GM04503 (cell line): ENCODE data around the gene CSNK1G2.

Experiments used
- DNase-seq: peaks from one replicate; pipeline ENCODE4 v3.0.0-alpha.2; 2012; ENCODE audit warnings: low read depth

Gene CSNK1G2

DNA sequence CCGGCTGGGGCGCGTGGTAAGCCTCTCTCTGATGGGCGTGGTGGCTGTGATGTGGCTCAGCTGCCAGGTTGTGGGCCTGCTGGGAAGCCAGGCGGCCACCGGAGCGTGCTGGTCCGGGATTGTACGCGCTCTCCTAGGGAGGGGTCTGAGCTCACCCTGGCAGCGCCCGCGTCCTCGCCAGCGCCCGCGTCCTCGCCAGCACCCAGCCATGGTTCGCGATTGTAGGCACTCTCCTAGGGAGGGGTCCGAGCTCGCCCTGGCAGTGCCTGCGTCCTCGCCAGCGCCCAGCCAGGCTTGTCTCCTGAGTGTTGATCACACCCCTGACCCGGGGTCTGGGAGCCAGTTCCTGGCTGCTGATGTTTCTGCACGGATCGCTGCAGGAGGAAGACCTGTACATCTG is 22.0 kb upstream of the CSNK1G2 start:
- DNase-seq, result no peak

DNA sequence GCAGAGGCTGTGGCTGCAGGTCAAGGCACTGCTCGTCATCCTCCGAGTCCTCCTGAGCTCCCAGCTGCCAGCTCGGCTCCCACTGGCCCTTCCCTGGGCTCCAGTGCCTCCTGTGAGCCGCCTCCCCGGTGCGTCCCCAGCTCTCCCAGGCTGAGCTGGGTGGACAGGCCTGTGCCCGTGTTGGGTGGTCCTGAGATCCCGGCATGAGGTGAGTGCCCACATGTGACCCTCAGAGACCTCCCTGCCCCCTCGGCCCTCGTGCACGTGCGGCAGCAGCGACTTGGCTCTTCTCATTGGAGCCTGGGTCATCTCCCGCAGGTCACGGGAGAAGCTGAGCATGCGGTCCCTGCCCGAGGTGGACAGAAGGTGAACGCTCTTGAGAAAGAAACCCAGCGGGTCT is 20.3 kb upstream of the CSNK1G2 start:
- no peak for DNase-seq

DNA sequence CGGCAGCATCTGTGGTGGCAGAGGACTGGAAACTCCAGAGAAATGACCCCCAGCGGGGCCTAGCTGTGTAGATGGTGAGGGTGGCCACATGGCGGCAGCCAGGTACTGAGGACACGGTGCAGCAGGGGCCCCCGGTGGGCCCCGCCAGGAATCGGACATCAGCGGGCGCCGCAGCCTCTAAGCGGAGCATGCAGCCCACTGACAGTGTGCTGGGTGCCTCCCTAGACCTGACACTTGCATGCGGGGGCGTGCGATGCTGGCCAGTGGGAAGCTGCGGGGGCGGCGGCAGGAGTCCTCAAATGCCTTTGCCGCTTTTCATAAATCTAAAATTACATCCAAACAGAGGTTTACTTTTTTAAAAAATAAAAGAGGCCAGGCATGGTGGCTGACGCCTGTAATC is 19.6 kb upstream of the CSNK1G2 start:
- no peak for DNase-seq

DNA sequence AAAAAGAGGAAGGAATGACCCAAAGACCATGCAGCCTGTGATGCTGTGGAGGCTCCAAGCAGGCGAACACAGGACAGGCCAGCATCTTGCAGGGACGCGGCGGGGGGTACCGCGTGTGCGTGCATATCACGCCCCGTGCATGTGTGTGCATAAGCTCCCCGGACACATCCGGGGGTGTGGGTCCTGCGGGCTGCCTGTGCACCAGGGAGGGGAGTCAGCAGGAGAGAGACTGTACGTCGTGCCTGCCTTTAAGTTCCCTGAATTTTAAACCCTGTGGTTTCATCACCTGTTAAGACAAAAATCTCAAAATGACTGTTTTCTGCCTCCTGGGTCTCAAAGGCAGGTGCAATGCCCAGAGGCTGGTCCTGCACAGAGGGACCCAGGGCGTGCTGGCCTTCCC is 19.1 kb upstream of the CSNK1G2 start:
- DNase-seq, result no peak

DNA sequence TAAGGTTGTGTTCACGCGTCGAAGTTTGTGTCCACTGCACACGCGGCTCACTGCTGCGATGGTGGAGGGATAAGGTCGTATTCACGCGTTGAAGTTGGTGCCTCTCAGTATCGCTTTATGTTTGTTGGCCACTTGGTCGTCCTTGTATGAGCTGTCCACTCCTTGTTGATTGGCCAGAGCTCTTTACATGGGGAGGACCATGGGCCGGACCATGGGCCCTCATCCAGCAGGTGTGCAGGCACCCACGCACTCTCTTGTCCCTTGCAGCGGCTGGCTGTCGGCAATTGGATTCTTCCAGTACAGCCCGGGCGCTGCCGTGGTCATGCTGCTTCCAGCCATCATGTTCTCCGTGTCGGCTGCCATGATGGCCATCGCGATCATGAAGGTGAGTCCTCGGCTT is 18.2 kb upstream of the CSNK1G2 start:
- no peak for DNase-seq

DNA sequence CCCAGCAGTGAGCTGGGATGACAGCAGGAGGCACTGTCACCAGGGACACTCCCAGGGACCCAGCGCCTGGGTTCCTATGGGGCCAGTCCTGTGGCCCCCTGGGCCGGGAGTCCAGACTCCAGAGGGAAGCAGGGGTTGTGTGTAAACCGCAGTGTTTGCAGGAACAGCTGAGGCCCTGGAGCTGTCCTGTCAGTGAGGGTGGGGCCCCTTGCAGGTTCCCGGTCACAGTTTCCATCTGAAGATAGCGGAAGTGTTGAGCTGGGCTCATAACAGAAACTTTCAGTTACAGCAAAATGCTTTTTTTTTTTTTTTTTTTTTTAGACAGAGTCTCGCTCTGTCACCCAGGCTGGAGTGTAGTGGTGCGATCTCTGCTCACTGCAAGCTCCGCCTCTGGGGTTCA is 17.7 kb upstream of the CSNK1G2 start:
- DNase-seq, result no peak

DNA sequence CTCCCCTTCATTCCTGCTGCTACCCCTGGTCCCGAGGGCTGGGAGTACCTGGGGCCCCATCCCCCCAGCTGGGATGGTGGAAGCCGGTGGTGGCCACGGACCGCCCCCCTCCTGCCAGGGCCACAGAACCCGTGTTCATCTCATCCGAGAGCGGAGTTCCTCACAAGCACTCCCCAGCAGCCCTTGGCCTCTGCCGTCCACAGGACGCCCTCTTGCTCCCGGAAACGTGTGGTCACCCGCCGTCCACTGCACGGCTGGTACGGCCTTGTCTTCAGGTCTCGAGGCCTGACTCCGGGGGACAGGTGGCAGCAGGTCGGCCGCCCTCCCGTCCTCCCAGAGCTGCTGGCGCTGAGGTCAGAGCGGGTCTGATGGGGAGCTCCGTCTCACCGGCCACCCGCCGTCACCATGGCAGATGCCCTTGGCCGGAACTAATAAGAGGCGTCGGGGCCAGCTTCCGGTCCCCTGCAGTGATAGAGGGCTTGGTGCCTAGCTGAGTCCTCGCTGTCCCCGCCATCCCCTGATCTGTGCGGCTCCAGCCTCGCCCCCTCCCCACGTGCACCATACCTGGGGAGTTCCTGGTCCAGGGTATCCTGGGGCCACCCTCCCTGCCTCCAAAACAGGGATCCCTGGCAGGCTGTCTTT is 16.5 kb upstream of the CSNK1G2 start:
- DNase-seq, result no peak

DNA sequence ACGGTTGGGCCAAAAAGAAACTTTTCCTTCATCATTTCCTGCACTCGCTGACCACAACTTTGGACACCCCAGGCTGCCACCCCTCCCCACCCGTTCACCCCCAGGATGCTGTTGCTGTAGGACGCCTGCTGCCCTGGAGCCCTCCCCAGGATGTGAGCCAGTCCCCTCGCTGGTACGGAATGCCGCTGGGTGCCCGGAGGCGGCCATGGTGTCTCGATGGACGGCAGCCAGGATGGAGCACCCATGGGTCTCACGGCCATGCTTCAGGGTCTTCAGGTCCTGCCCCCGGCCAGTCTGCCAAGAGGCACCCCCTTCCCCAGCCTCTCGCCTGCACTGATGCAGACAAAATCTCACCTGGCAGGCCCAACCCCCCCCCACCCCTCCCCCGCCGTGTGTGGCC is 15.4 kb upstream of the CSNK1G2 start:
- no peak for DNase-seq

DNA sequence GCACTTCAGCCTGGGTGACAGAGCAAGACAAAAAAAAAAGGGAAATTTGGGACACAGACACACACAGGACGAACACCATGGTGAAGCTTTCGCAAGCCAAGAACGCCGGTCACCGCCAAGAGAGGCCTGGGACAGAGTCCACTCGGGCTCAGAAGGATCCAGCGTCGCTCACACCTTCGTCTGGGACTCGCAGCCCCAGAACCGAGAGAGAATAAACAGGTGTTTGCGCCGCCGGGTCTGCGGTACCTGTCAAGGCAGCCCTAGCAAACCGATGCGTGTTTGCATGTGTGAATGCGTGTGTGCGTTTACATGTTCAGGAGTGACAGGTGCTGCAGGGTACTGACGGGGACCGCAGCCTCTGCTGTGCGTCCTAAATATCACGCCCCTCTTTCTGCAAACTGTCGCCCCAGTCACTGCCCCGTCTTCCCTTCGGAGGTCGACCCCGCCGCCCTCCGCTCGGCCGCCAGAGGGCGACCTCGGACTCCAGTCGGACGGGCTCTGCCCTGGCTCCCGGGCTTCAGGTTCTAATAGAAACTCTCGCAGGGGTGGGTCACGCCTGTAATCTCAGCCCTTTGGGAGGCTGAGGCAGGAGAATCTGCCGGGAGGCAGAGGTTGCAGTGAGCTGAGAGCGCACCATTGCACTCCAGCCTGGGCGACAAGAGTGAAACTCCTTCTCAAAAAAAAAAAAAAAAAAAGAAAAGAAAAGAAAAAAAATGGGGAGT is 11.8 kb upstream of the CSNK1G2 start:
- no peak for DNase-seq

DNA sequence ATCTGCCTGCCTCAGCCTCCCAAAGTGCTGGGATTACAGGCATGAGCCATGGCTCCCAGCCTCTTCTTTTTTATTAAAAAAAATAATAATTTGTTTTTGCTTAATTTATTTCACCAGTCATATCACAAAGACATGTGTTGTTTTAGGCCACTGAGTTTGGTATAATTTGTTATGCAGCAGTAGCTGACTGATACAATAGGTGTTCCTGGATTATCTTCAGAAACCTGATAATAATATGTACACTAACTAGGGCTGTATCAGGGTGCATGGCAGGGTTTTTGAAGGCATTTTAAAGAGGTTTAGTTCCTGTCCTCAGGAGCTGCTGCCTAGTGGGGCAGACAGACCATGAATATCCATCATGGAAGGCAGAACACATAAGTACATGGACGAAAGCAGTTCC is 9.5 kb upstream of the CSNK1G2 start:
- DNase-seq, result no peak

DNA sequence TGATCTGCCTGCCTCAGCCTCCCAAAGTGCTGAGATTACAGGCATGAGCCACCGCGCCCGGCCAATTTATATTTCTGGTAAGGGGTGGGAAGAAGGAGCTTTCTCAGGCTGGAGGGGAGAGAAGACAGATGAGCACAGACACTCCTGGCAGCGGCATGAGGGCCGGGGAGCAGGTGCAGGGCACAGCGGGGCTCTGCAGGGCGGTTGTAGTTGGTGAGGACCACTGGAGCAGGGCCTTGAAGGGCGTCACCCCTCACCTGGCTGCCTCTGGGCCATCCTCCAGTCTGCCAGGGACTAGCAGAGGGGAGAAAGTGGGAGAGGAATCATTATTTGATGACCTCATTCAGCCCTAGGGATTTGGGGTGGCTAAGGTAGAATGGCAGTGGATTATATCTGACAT is 8.6 kb upstream of the CSNK1G2 start:
- no peak for DNase-seq

DNA sequence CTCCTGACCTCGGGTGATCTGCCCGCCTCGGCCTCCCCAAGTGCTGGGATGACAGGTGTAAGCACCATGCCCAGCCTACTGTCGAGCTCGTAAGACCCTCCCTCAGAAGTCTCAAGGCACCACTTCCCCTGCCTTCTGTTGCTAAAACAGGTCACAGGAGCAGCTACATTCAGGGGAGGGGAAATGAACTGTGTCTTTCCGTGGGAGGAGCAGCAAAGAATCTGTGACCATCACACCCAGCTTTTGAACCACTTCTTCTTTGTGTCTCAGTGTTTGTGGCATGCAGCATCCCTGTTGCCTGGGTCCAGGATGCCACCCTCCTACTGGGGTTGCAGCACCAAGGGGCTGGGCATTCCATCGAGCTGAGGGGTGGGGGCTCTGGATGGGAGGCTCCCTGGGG is 7.7 kb upstream of the CSNK1G2 start:
- DNase-seq, result no peak

DNA sequence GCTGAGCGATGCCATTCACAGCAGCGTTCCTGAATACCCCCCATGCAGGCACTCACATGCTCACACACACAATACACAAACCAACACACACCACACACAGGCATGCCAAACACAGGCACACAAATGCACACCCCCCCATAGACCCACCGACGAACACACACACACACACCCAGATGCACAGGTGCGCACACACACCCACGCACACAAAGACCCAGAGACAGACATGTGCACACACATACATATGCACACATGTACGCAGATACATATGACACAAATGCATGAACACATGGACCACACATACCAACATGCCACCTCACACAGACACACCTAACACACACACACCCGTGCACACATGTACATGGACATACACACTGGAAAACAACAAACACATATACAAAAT is 7.0 kb upstream of the CSNK1G2 start:
- no peak for DNase-seq

DNA sequence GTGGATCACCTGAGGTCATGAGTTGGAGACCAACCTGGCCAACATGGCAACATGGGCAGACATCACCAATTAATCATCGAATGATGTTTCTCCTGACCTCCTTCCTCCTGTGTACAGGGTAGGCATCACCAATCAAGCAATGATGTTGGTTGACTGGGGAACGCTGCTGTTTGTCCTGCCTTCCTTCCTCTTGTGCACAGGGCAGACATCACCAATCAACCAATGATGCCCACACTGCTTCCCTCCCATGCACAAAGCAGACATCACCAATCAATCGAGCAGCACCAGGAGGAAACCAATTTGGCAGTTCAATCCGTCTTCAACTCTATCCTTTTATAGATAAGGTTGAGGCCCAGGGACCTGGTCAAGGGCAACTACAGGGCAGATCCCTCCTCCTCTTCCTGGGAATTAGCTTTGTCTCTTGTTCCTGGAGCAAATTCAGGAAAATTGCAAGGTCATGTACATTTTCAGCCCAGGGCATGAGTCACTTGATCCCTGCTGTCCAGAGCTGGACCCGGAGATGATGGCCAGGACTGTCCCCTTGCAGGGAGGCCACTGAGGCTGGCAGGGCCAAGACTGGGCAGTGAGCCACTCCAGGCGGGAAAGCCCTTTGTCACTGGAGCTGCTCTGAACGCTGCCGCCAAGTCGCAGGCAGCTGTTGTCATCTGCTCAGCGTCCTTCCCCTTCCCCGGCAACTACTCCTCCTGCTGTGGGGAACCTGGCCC is 5.3 kb upstream of the CSNK1G2 start:
- no peak for DNase-seq

DNA sequence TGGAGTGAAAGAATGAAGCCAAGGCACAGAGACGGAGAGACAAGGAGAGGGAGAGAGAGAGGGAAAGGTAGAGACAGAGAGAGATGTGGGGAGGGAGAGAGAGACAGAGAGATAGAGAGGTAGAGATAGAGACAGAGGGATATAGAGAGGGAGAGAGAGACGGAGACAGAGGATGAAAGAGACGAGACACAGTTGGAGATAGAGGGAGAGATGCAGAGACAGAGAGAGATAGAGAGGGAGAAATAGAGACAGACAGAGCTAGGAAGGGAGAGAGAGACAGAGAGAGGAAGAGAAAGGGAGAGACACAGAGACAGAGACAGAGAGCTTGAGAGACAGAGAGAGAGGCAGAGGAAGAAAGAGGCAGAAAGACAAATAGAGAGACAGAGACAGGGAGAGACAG is 4.5 kb upstream of the CSNK1G2 start:
- DNase-seq, result no peak

DNA sequence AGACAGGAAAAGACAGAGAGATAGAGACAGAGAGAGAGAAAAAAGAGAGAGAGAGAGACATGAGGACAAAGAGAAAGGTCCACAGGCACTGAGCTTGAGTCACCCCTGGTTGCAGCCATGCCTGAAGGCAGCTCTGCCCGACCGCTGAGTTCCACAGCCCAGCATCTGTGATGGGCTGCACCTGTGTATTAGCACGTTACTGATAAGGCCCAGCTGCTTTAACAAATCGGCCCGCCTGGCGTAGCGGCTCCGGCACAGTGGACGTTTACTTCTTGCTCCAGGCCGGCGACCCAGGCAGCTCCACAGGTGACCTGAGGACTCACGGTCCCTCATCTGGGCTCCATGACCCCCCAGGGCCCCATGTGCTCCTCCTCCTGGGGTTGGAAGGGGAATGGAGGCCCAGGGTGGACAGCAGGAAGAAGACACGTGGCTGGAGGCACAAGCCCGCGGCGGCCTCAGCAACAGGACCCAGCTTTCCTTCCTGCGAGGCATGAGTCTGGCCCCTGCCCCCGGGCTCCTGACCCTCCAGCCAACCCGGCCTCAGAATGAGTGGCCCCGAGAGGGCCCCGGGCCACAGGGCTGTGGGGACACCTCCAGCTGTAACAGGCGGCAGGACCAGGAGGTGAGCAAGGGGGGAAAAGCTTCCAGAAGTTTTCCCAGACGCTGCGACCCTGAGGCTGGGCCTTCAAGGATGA is 3.9 kb upstream of the CSNK1G2 start:
- DNase-seq, result no peak

DNA sequence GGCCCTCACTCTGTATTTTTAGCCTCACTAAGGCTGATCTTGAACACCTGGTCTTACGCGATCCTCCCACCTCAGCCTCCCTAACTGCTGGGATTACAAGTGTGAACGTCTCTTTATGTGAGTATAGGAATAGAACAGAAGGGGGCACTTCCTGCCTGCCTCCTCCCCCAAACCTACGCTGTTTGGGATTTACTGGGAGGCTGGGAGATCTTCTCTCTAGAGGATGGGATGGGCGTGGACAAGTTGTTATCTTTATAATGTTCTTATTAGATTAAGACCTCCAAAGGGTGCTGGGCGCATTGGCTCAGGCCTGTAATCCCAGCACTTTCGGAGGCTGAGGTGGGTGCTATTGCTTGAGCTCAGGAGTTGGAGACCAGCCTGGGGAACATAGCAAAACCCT is 2.9 kb upstream of the CSNK1G2 start:
- no peak for DNase-seq

DNA sequence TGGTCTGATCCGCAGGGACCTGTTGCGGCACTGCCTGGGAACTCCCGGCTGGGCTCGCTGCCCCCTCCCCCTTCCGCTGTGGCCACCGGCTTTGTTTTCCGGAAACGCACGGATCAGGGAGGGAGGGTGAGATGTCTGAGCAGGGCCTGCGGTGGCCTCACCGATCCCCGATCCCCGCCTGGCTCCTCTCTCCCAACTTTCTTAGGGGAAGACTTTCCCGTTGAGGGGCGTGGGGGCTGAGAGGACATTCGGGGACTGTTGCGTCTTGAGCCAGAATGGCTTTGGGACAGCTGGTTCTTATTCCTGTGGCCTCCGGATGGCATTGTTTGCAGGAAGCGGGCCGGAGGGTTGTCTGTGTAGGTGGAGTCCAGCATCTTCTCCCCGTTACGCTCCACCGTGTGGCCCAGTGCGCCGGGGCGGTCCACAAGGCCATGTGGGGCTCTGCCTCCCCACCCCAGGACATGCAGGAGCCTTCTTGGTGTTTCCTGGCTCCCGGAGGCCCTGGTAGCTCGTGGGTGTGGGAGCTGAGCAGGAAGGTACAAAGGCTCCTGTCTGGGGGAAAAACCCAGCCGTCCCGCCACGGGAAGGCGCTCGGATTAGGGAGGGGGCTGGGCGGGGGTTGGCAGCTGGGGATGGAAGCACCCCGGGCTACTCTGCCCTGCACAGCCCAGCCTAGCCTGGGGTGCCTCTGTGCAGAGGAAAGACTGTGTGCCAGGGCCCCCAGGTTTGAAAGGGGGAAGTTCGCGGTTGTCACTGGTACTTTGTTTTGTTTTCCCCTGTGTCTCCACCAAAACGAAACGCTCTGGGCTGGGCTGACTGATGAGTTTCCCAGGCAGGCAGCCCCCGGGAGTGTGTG is 1.3 kb downstream of the CSNK1G2 start:
- DNase-seq, result no peak

DNA sequence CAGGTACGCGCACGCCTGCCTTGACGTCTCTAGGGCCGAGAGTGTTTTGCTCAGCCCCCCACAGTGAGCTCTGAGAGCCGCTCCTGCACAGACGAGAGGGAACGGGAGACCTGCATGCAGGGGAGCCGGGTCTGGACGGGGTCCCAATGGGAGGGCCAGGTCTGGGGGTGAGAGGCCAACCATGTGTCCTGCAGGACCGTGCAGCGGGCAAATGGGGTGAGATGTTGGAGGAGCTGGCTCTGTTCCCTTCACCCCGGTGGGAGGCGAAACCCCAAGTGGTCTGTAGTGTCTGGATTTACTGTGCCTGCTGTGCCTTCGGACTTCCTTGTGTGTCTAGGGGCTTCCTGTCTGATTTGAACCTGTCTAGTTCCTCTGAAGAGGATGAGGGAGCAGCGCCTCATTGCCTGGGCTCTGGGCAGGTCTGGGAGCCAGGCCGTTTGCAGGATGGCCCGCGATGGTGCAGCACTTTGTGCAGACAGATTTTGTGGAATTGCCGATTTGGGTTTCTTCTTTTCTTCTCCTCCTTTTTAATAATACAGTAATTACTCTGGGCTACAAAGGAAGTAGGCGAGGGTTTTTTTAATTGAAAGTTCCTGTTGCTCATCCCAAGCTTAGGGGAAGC is 2.1 kb downstream of the CSNK1G2 start:
- DNase-seq, result no peak

DNA sequence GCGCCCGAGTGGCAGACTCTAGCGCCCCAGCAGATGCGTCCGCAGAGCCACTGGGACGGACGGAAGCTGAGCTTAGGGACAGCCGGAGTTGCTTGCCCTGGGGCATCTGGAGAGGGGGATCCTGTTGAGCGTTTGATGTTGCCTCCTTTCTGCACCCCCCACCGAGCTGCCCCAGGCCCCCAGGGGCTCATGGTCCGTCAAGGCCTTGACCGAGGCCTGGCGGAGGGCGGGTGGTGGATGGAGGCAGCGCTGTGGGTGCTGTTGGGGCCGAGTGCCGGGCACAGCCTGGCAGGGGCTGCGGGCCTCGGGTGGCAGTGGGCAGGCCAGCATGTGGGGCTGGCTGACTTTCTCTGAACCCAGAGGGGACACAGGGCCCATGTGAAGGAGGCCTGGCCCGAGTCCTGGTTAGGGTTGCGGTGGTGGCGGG is 2.7 kb downstream of the CSNK1G2 start:
- no peak for DNase-seq
